Measurements from ENCODE around the gene WIPF3. TPM values are rescaled to one million over a fixed set of nuclear protein-coding genes. Genes with fewer than 3 reads are reported as not detected.

The WIPF3 gene
- total and polyA plus RNA-seq, 10 of the 15 experiments (the other 5 are each of a cell fraction or from before 2014, with no cell fraction given), result 0.03 to 0.05 TPM; not detected in 8

GRCh38 chr7:29801929-29802328 lies 4.4 kb upstream of the WIPF3 start:
- SMC1A ChIA-PET (ENCODE audit: uncharacterized antibody, unreplicated experiment), result no interaction called here
- no peak overlapping the region for H3K27ac ChIP-seq (ENCODE audit: control insufficient read depth, insufficient read depth)
- intact Hi-C loops (cut with micrococcal nuclease; ENCODE audit: unreplicated experiment), result no loop called here
- peaks cover 0 to 5% of the 10 kb centered on the region in 2 experiments; a peak in 3 of 4 replicates for H3K27me3 ChIP-seq (replicated peaks in 1 of 2; ENCODE audit: control insufficient read depth in 2 of 2, insufficient read depth in 2 of 2, low read length in 1 of 2)
- no peaks in the 10 kb centered on the region for H4K20me1 ChIP-seq (ENCODE audit: control insufficient read depth, insufficient read depth)
- H3K9ac ChIP-seq (ENCODE audit: control insufficient read depth, insufficient read depth, low read length), result no peak overlapping the region
- BruUV-seq (replicated peaks), result no TSS peak
- H2AFZ ChIP-seq (ENCODE audit: control insufficient read depth, low read depth, low read length), result no peak overlapping the region
- no peaks in the 10 kb centered on the region for H3K4me1 ChIP-seq (ENCODE audit: control insufficient read depth, insufficient read depth, low read length)
- H3K79me2 ChIP-seq (ENCODE audit: control insufficient read depth, insufficient read depth, low read length), result no peaks in the 10 kb centered on the region
- RAD21 ChIA-PET (ENCODE audit: unreplicated experiment), result no interaction called here
- in situ Hi-C loops (cut with MboI), result no loop called here
- H3K9me3 ChIP-seq (replicated peaks; ENCODE audit: control insufficient read depth, insufficient read depth, low read length), result no peaks in the 10 kb centered on the region
- TF ChIP-seq E4F1 (IDR thresholded peaks at IDR 0.05; ENCODE audit: borderline replicate concordance, partially characterized antibody) (no peak), HDAC2 (IDR thresholded peaks at IDR 0.05) (no peak), POLR2AphosphoS5 (IDR thresholded peaks at IDR 0.05; ENCODE audit: low read length) (no peak), MLLT1 (IDR thresholded peaks at IDR 0.05) (no peak), CREM (IDR thresholded peaks at IDR 0.05; ENCODE audit: low read depth) (no peak), MTA2 (IDR thresholded peaks at IDR 0.05; ENCODE audit: low read depth) (no peak), FOXM1 (IDR thresholded peaks at IDR 0.05; ENCODE audit: low read depth, low read length) (no peak), EED (IDR thresholded peaks at IDR 0.05; ENCODE audit: low read depth) (no peak)
- ATAC-seq (no peak), DNase-seq (ENCODE audit: low read depth, low spot score) (no peak), FAIRE-seq (no peak)
- H3K4me2 ChIP-seq (ENCODE audit: control insufficient read depth, insufficient read depth), result no peak overlapping the region
- H3K36me3 ChIP-seq (ENCODE audit: control insufficient read depth in 2 of 2, insufficient read depth in 2 of 2, low read length in 1 of 2), result no peaks in the 10 kb centered on the region
- CTCF ChIA-PET, result interaction anchor here (2.1 kb wide), 1 partner anchor 24 kb away, joined by 4 read pairs; no protein-coding TSS in a partner anchor
- H3K4me3 ChIP-seq, result no peak overlapping the region
- POLR2A ChIA-PET, result no interaction called here
- WGBS (ENCODE audit: insufficient coverage, insufficient replicate concordance, low lambda C conversion rate, missing lambda C conversion rate), result 0% methylated on average over 1 of the region's 1 CpG

Data from GM12878 (cell line).